Neural cell (in vitro differentiated cells): ENCODE data around the gene SAV1. TPM values are rescaled to one million over a fixed set of nuclear protein-coding genes. Genes with fewer than 3 reads are reported as not detected.
A peak's percentile ranks its signal among the peaks of the same experiment; 100 is the strongest.

Experiments used
- H2AFZ ChIP-seq: fragments of 200-600, 300-800 bp; sonication (generic), shearing (Covaris generic); 2 replicates; pipeline ENCODE4 v1.6.0; 2014; ENCODE audit warnings: low read depth, mild to moderate bottlenecking, antibody characterized with exemption, low read length, moderate library complexity
- H3F3A ChIP-seq: fragments of 200-600 bp; shearing (Covaris generic); 2 replicates; pipeline ENCODE4 v1.6.1; 2016; ENCODE audit warnings: mild to moderate bottlenecking, moderate library complexity, mixed read lengths, antibody characterized with exemption, low read length; ENCODE audit not compliant: insufficient read depth, poor library complexity, severe bottlenecking
- H3K27ac ChIP-seq: fragments of 200-600, 300-800 bp; sonication (generic), shearing (Covaris generic); 2 replicates; pipeline ENCODE4 v1.5.1; 2014; ENCODE audit warnings: mild to moderate bottlenecking, low read length, moderate library complexity
- H3K27me3 ChIP-seq: fragments of 300-800, 200-600 bp; sonication (generic), shearing (Covaris generic); 2 replicates; pipeline ENCODE4 v1.6.0; 2014; ENCODE audit warnings: mild to moderate bottlenecking, low read depth, low read length, moderate library complexity; ENCODE audit not compliant: insufficient read depth
- H3K36me3 ChIP-seq: fragments of 300-800, 200-600 bp; sonication (generic), shearing (Covaris generic); 2 replicates; pipeline ENCODE4 v1.5.1; 2014; ENCODE audit warnings: mild to moderate bottlenecking, antibody characterized with exemption, low read length, moderate library complexity; ENCODE audit not compliant: insufficient read depth
- H3K4me2 ChIP-seq: fragments of 300-800, 200-600 bp; sonication (generic), shearing (Covaris generic); 2 replicates; pipeline ENCODE4 v1.6.0; 2014; ENCODE audit warnings: mild to moderate bottlenecking, low read length
- H3K4me3 ChIP-seq: fragments of 300-800, 200-600 bp; sonication (generic), shearing (Covaris generic); 2 replicates; pipeline ENCODE4 v1.5.1; 2014; ENCODE audit warnings: mild to moderate bottlenecking, low read length, moderate library complexity
- H3K79me2 ChIP-seq: fragments of 200-600 bp; shearing (Covaris generic); replicated peaks from 2 replicates; pipeline ENCODE4 v1.6.0; 2014; ENCODE audit warnings: mild to moderate bottlenecking, low read length, moderate library complexity; ENCODE audit not compliant: insufficient read depth
- H3K9ac ChIP-seq: fragments of 300-800, 200-600 bp; sonication (generic), shearing (Covaris generic); 2 replicates; pipeline ENCODE4 v1.6.1; 2016; ENCODE audit warnings: mild to moderate bottlenecking, low read length, mixed read lengths
- H3K9me2 ChIP-seq: fragments of 200-600 bp; shearing (Covaris generic); 2 replicates; pipeline ENCODE4 v1.6.1; 2016; ENCODE audit warnings: mild to moderate bottlenecking, low read length, mixed read lengths; ENCODE audit not compliant: insufficient read depth
- H3K9me3 ChIP-seq: fragments of 200-600, 300-800 bp; sonication (generic), shearing (Covaris generic); 2 replicates; pipeline ENCODE4 v1.6.1; 2016; ENCODE audit warnings: mild to moderate bottlenecking, mixed run types, low read length, moderate library complexity, mixed read lengths
- H4K20me1 ChIP-seq: fragments of 200-600 bp; shearing (Covaris generic); 2 replicates; pipeline ENCODE4 v1.6.1; 2016; ENCODE audit warnings: mild to moderate bottlenecking, mixed run types; ENCODE audit not compliant: insufficient read depth
- EP300 ChIP-seq: fragments of 450-650 bp; conservative IDR thresholded peaks from 2 replicates; pipeline ENCODE4 v1.6.1; 2014; ENCODE audit warnings: antibody characterized with exemption, mild to moderate bottlenecking, moderate library complexity; ENCODE audit not compliant: poor library complexity, severe bottlenecking
- EZH2 ChIP-seq: fragments of 200-600, 300-800 bp; shearing (Covaris generic), sonication (generic); IDR thresholded peaks from 2 replicates; pipeline ENCODE4 v1.6.1; 2014; ENCODE audit warnings: antibody characterized with exemption, low read length, borderline replicate concordance, mild to moderate bottlenecking; ENCODE audit not compliant: insufficient read depth, poor library complexity, severe bottlenecking
- MXI1 ChIP-seq: fragments of 450-650 bp; conservative IDR thresholded peaks from 2 replicates; pipeline ENCODE4 v1.6.1; 2014; ENCODE audit warnings: antibody characterized with exemption, mild to moderate bottlenecking; ENCODE audit not compliant: poor library complexity, severe bottlenecking
- POLR2AphosphoS5 ChIP-seq: IDR thresholded peaks from 2 replicates; pipeline ENCODE4 v1.6.1; 2012
- RAD21 ChIP-seq: fragments of 450-650 bp; conservative IDR thresholded peaks from 2 replicates; pipeline ENCODE4 v1.6.1; 2014; ENCODE audit warnings: antibody characterized with exemption, mild to moderate bottlenecking, moderate library complexity
- REST ChIP-seq: IDR thresholded peaks from 2 replicates; pipeline ENCODE4 v1.6.1; 2012; ENCODE audit warnings: borderline replicate concordance
- SMC3 ChIP-seq: fragments of 450-650 bp; conservative IDR thresholded peaks from 2 replicates; pipeline ENCODE4 v1.6.1; 2014; ENCODE audit warnings: antibody characterized with exemption, mild to moderate bottlenecking, moderate library complexity; ENCODE audit not compliant: poor library complexity
- TAF1 ChIP-seq: IDR thresholded peaks from 2 replicates; pipeline ENCODE4 v1.6.1; 2012; ENCODE audit warnings: low read depth
- polyA plus RNA-seq: library from polyadenylated mRNA; depleted of rRNA; stranded (reverse); fragments of >200 nt; gene quantifications from 2 replicates; pipeline ENCODE4 v1.2.3, GENCODE V29; 2014
- TF ChIP-seq, protein P1 (sequence below): fragments of 450-650 bp; IDR thresholded peaks from 2 replicates; pipeline ENCODE4 v1.5.1; 2014; ENCODE audit warnings: antibody characterized with exemption, mild to moderate bottlenecking, moderate library complexity; ENCODE audit not compliant: poor library complexity, severe bottlenecking

Gene SAV1
- polyA plus RNA-seq, 1 donor from 2014 or later: 4.9 TPM

DNA sequence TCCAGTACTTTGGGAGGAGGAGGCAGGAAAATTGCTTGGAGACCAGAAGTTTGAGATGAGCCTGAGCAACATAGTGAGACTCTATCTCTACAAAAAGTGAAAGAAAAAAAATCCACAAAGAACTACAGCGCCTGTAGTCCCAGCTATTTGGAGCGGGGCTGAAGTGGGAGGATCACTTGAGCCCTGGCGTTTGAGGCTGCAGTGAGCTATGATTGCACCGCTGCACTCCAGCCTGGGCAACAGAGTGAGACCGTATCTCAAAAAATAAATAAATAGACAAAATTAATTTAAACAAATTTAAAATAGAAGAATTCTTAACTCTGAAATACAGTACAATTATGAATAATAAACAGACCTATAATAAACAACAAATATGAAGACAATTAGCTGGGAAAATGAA is 67.3 kb downstream of the SAV1 start:
- Histone ChIP-seq H3K9ac (no peak overlapping the region), H3K4me2 (no peak overlapping the region), H3F3A (no peaks in the 10 kb centered on the region), H3K9me3 (no peaks in the 10 kb centered on the region), H3K27ac (no peak overlapping the region), H3K36me3 (no peaks in the 10 kb centered on the region), H2AFZ (no peak overlapping the region), H4K20me1 (no peaks in the 10 kb centered on the region), H3K79me2 (no peaks in the 10 kb centered on the region), H3K9me2 (no peaks in the 10 kb centered on the region), H3K27me3 (no peaks in the 10 kb centered on the region), H3K4me3 (no peak overlapping the region)
- TF ChIP-seq POLR2AphosphoS5: no peak
- TF ChIP-seq, protein P1, sequence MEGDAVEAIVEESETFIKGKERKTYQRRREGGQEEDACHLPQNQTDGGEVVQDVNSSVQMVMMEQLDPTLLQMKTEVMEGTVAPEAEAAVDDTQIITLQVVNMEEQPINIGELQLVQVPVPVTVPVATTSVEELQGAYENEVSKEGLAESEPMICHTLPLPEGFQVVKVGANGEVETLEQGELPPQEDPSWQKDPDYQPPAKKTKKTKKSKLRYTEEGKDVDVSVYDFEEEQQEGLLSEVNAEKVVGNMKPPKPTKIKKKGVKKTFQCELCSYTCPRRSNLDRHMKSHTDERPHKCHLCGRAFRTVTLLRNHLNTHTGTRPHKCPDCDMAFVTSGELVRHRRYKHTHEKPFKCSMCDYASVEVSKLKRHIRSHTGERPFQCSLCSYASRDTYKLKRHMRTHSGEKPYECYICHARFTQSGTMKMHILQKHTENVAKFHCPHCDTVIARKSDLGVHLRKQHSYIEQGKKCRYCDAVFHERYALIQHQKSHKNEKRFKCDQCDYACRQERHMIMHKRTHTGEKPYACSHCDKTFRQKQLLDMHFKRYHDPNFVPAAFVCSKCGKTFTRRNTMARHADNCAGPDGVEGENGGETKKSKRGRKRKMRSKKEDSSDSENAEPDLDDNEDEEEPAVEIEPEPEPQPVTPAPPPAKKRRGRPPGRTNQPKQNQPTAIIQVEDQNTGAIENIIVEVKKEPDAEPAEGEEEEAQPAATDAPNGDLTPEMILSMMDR: no peak
- TF ChIP-seq SMC3: no peak
- TF ChIP-seq MXI1: no peak
- TF ChIP-seq EZH2: no peak
- no peak for TF ChIP-seq REST
- no peak for TF ChIP-seq RAD21
- no peak for TF ChIP-seq EP300
- TF ChIP-seq TAF1: no peak

DNA sequence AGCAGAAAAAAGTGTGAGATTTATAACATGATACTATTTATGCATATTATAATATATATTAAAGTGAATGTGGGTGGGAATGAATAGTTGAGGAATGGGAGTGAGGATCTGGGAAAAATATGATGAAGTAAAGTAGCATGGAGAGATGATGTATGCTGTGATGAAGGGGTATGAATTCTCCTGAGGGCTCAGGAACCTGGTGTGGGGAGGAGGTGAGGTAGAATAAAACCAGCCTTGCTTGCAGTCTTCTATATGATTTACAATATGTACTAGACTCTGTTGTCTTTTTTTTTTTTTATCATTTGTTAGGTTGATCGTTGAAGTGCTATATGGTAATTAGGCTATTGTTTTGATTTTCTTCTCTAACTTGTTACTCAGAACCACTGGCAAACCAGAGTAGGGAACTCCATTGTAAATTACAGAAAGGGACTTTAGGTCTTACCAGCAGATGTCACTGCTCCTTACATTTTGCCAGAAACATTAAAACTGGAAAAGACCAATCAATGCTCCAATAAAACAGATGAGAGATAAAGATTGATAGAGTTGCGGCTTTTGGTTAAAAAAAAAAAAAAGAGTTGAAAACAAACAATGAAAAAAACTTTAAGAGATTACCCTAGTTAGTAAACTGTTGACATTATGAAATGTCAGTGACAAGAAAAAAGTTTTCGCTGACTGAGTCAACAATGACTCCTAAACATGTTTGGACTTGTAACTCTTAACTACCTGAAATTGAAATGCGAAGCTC is 68.2 kb downstream of the SAV1 start:
- Histone ChIP-seq H3K9me3 (no peaks in the 10 kb centered on the region), H3K27me3 (no peaks in the 10 kb centered on the region), H3K4me2 (no peak overlapping the region), H4K20me1 (no peaks in the 10 kb centered on the region), H3K4me3 (no peak overlapping the region), H3K27ac (no peak overlapping the region), H3F3A (no peaks in the 10 kb centered on the region), H3K36me3 (no peaks in the 10 kb centered on the region), H2AFZ (no peak overlapping the region), H3K9ac (no peak overlapping the region), H3K79me2 (no peaks in the 10 kb centered on the region), H3K9me2 (no peaks in the 10 kb centered on the region)
- TF ChIP-seq, protein P1: peak; percentile 67
- TF ChIP-seq SMC3 (peak; percentile 67), MXI1 (no peak), REST (no peak), RAD21 (peak; percentile 66), EZH2 (no peak), EP300 (no peak), TAF1 (no peak), POLR2AphosphoS5 (no peak)
